CD1c-positive myeloid dendritic cell (primary cell): ENCODE data around the gene LAMP5.
A peak's percentile ranks its signal among the peaks of the same experiment; 100 is the strongest.

Source experiments
- DNase-seq: peaks from one replicate; pipeline ENCODE4 v3.0.0-alpha.2; 2016; ENCODE audit errors: extremely low spot score

Gene LAMP5

DNA sequence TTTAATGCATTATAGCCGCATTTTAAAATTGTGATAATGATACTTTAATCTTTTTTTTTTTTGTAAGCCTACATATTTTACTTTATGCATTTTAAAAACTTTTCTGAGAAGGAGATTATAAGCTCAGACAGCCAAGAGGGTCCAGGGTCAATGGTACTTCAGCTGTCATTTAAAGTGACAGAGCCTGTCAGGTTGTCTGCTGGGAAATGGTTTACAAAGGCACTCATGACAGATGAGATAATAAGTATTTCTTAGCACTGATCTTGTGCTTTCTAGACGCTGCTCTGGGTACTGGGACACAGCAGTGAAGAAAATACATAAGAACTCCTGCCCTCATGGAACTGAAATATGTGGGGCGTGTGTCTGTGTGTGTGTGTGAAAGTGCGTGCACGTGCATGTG is 19.6 kb downstream of the LAMP5 start:
- DNase-seq = no peak

DNA sequence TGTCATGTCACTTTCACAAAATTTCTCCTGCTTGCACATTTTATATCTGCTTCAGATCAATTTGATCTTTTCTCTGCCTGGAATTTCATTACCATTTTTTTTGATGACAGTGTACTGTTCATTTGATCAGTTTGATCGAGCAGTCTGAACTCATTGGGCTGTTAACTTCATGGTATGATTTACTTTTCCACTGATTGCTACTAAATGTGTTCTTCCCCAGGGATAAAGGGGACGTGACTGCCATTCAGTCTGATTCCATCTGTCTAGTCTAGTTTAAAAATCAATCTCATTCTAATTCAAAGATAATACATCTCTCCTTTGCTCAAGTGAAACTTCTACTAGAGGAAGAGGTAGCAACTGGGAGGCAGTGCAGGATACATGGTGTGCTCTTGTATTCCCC is 21.1 kb downstream of the LAMP5 start:
- DNase-seq = no peak

DNA sequence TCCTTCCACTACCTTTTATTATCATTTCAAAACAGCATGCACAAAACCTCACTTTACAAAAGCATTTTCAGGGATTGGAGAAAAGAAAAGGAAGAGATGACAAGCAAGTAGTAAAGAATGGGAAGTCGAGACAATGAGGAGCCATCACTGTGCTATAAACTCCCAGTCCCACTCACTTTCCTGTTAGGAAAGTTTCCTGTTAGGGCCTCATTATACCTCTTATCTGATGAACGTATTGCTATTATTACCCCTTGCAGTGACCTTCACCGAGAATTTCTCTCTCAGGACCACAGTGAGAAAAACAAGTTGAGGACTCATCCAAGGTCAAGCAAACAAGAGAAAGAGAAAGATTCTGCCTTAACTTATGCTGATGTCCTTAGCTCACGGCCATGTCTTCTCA is 28.8 kb downstream of the LAMP5 start:
- no peak for DNase-seq

DNA sequence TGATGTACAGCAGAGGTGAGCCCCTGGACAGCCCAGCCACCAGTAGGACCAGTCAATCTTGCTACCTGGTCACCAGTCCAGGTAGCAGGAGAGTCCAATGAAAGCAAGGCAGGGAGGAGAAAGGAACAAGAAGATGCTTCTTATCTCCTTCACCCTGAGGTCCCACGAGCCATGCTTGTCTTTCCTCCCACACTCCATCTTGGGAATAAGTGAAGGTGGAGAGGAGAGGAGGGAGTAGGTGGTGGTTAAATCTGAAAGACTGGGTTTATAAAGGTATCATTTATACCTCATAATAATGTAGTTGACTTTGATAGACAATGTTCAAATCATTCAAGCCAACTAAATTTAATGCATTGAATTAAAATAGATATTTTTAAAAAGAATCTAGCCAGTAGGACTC is 35.9 kb downstream of the LAMP5 start:
- no peak for DNase-seq

DNA sequence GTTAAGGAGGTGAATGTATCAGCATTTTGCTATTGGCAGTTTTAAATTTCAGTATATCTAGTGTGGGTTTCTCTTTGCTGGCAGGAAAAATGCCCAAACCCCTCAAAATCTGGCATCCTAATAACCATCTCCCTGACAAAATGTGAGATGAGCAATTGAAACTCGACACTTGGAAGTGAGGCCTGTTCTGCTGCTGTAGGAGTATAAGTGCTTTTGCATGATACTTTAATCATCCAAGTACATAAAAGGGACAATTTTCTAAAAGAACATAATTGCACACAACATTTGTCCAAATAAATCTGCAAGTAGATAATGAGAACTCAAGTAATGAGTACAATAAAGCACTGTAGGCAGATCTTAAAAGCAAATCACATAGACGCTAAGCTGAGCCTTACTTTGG is 36.5 kb downstream of the LAMP5 start:
- no peak for DNase-seq

DNA sequence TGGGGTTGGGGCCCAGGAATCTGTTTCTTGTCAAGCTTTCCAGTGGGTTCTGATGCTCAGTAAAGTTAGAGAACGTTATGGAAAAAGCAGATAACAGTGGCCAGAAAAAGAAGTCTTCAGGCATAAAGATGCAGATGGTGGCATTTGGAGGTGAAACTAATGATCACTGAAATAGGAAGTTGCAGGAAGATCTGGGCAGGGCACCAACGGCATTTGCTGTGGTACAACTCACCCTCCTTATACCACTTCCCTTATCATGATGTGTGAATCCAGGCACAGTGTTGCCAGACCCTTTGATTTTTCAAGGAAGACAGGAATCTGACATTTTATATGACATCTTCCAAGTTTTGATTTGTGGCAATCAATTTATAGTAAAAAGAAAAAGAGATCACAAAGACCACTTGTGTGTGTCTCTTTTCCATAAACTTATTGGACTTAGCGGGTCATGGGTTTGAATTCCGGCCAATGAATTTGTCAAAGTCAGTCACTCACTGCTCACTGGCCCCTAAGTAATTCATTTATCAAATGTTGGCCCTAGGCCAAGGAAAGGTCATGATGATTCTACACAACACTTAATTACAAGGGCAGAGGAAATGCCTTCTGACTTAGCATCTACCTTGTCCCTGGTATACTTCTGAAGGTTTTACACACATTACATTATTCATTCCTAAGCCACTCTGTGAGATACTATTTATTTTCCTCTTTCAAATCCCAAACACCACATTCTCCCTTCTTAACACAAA is 37.6 kb downstream of the LAMP5 start:
- DNase-seq = peak; percentile 24

DNA sequence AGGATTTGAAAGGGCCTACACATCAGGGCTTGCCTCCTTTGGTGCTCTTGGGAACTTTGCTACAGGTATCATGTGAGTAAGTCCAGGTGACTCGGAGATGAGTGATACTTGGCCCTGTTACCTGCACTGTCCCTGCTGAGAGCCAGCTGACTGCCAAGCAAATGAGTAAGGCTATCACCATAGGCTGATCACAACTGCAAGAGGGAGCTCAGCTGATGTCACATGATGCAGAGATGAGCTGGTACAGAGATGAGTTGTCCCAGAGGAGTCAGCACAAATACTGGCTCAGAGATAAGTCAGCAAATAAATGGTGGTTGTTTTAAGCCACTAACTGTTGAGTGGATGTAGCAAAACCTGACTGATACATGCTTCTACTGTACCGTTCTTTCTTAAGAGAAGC is 41.4 kb downstream of the LAMP5 start:
- no peak for DNase-seq

DNA sequence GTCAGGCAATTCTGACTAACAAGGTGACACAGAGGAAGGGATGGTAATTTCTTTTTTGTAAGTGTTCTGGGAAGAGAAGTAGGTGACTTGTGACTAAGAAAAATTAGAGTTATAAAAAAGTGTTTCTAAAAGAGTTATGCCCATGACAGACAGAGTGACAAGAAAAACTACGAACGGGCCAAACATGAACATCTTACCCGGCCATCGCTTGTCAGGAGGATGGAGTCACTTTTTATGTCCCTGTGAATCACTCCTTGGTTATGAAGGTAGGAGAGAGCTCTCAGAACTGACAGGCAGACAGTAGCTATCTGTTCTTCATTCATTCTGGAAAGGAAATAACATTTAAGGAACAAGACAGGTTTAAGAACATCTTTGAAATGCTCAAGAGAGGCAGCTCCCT is 43.0 kb downstream of the LAMP5 start:
- DNase-seq = no peak

DNA sequence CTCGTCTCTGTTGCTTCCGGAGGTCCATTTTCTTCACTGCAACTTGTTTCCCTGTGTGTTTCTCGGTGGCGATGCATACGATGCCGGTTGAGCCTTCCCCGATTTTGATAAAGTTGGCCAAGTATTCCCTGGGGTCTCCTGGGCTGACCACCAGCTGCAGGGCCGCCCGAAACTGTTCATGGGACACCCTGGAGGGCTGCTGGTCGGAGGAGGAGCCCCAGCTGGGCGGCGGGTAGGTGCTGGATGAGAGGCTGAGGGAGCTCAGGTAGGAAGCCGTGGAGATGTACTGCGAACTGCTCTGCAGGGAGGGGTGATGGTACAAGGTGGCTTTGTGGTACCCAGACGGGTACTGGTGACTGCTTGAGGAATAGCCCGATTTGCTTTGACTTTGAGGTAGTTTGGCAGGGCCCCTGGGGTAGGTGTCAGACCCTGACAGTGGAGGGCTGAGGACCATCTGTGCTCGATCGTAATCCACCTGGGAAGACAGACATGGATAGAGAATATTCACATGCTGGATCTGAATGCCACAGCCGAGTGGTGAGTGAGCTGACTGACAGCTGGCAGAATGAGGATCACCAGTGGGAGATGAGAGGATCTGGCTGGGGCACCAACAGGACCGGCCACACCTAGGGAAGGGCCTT is 51.6 kb downstream of the LAMP5 start:
- DNase-seq = no peak

DNA sequence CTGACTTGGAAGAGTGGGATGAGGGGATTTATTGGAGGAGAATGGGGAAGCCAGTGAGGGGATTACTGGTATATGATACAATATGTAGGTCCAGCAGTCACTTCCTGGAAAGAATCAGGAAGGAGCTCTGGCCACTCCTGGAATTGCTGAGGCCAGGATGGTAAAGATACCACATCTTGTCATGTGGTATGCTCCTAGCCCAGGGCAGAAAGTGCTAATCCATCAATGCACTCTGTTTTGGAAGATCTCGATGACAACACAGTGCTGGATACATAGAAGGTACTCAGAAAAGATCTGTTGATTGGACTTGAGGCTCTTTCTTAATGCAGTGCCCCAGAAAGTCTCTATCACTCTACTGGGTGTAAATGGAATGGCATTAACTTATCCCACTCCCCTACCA is 52.6 kb downstream of the LAMP5 start:
- DNase-seq = no peak

DNA sequence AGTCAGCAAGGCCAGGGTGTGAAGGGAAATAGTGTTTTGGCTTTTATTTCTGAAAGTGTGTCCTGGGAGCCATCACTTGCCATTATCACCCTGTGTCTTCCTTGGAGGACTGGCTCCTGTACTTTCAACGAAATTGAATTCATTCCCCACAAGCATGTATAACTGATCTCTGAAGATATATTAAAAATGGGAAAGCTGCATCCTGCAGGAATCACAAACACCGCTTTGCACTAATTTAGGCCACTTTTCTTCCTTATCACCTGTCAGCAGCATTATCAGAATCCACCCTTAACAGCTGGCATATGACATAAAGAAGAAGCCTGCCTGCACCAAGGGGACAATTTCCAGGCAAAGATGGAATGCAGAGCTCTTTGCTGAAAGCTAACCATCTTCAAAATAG is 56.2 kb downstream of the LAMP5 start:
- no peak for DNase-seq

DNA sequence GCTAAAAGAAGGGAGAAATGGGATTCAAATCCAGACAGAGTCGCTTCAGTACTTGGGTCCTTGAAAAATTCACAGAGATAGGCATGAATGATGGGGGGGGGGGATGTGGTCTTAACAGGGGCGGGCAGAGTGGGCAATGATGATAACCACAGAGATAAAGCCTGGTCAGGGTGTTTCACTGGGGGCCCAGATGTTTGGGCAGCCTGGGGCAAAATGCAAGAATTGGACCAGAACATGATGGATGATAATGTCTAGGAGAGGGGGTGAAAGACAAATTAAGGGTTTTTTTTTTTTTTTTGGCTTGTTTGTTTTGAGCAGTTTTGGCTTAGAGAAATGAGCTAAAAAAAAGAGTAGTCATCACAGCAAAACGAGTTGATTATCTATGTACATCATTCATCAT is 57.4 kb downstream of the LAMP5 start:
- DNase-seq = no peak

DNA sequence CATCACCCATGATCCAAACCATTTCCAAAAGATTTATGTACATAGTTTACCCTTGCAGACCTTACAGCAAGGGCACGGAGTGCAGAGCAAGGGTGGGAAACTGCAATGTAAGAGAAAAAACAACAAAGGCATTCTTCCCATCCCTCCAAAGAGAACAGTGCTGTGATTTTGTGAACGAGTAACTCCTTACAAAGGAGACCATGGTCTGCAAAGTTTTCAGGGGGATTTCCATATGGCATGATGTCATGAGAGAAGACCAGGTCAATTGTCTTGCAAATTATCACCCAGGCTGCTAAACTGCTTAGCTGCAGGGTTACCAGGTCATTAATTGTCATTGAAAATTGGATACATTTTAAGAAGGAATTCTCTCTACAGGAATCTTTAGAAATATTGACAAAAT is 58.3 kb downstream of the LAMP5 start:
- no peak for DNase-seq

DNA sequence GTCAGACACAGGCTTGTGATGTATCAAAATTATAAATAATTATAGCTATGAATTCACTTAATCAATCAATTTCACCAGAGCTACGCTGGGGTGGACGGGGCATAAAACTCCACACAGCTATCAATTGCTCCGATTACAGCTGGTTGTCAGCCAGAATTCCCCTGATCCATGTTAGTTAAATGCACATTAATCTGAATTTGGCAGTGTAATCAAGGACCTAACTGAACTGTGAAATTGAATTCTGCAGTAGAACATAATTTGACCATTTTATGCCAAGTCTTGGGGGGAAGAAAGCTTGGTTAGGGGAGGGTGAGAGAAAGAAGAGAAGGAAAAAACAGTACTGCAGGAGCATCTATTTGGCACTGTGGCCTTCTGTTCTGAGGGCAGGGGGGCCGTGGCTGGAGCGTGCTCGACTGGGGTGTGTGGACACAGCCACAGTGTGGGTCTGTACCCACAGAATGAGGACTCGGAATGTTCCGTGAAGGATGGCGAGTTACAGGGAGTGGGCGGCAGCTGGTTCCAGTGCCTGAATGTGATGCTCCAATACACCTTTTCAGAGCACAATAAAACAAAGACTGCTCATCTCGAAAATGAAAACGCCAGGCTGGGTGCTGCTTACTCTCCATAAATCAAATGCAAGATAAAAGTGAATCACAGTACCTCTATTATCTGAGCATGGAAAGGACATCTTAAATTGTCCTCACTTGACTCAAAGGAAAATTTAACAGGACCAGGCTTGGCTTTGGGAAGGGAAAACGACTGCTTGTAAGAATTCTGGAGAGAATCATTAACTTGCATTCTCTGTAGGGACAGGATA is 59.2 kb downstream of the LAMP5 start:
- no peak for DNase-seq

DNA sequence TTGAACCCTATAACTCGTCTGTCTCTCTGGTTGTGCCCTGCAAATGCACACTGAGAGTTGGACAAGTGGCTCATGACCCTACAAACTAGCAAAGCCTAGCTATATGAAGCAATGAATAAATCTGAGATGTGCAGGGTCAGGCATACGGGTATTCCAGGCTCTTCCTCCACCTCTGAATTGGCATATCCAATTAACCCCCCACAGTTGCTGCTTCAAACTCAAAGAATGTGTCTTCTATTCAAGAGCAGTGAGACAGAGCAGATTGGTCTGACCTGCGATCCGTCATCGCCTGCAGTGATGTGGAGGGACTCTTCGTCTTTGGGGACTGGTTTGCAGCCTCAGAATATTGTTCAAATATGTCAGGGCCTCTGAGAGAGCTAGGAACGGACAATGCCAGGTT is 59.8 kb downstream of the LAMP5 start:
- DNase-seq = no peak

DNA sequence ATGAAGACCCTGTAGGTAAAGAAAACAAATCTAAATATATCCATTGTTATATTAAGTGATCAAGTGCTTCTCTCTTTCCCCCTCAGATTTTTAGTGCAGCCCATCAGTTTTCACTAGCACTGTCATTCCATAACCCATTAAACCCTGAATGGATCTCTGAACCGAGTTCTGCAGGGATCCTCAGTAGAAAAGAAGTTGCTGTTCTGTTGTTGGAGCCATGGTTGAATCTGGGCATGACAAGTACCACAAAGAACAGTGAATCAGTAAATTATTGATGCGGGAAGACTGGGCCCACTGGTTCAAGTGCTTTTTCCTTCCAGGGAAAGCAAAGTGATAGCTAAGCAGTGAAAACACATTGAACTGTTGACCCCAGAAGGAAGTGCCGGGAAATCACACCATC is 60.4 kb downstream of the LAMP5 start:
- no peak for DNase-seq

DNA sequence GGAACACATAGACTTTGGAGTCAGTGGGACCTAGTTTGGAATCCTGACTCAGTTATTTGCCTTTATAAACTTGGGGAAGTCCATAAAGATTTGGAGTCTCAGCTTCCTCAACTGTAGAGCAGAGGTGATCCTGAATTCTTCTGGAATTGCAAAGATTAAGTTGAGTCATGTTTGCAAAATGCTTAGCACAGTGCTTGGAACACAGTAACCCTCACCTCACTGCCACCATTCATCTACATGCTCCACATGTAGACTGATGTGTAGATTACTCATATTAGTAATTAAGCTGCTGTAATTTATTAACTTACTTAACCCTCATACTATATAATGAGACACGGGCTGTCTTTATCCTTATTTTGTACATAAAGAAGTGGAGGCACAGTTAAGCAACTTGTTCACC is 61.4 kb downstream of the LAMP5 start:
- DNase-seq = no peak

DNA sequence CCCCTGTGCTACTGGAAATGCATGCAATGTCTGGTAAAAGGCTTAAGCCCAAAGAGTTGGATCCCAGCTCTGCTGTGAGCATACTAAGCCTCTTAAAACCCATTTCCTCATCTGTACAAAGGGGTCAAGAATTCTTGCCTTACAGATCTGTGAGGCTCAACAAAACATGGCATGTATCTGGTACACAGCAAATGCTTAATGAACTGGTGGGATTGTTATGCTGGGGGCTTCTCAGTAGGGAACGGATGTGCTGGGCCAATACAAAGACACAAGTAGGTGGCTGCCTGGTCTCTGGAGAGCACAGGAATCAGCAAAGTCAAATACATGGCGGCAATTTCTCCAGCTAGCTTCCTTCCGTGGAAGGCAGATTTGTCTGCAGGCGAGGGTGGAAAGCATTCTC is 62.3 kb downstream of the LAMP5 start:
- no peak for DNase-seq

DNA sequence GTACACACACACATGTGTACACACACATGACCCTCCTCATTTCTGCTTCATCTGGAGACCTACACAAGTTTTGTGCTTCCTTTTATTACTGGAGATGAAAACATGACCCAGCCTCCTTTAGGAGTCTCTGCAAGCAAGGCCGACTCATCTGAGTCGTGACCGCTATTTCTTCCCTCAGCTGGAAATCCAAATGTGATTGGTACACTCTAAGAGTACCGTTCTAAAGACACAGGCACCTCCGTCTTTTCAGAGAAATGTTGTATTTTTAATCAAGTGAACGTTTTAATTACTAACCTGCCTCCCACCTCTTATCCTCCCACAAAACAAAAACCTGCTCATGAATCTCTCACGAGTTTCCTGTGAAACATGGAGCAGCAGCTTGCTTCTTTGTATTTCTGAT is 63.0 kb downstream of the LAMP5 start:
- no peak for DNase-seq

DNA sequence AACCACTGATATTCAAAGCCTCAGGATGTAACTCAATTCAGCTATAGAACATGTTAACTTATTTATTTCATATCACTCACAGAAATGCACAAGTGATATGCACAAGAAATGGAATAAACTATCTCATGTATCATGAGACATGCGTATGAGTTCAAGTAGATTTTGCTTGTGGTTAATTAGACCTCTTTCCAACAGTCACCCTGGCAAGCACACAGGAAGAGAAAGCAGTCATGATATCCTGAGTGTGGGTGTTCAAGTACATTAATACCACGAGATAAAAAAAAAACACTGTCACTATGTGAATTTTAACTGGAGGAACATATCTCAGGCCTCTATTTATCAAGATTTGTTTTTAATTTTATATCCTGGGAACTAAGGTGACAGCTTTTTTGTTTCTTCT is 64.2 kb downstream of the LAMP5 start:
- peak; percentile 6 for DNase-seq
